A172 (cell line): Measurements from ENCODE around the gene SPPL2C. TPM values are rescaled to one million over a fixed set of nuclear protein-coding genes. Genes with fewer than 3 reads are reported as not detected.

Experiments used
- DNase-seq: peaks from one replicate; pipeline ENCODE4 v3.0.0-alpha.2; 2015; ENCODE audit warnings: low spot score
- total RNA-seq: library from RNA; depleted of rRNA; stranded (reverse); fragments of >200 nt; shearing (Covaris generic); gene quantifications from 2 replicates; pipeline ENCODE4 v1.2.3, GENCODE V29; 2014

The SPPL2C gene
- total RNA-seq, 1 experiment from 2014 or later, result not detected

GRCh38 chr17:45828171-45828570 lies 16.5 kb upstream of the SPPL2C start:
- DNase-seq, result no peak

- DNase-seq, result peak; percentile 93
Measured at GRCh38 chr17:45828582-45829133, 16.0 kb upstream of the SPPL2C start.

GRCh38 chr17:45833920-45834319 lies 10.8 kb upstream of the SPPL2C start:
- DNase-seq, result no peak

GRCh38 chr17:45834471-45835396 lies 9.9 kb upstream of the SPPL2C start:
- DNase-seq, result peak; percentile 54

GRCh38 chr17:45835481-45835880 lies 9.2 kb upstream of the SPPL2C start:
- DNase-seq, result no peak

GRCh38 chr17:45836047-45837044 lies 8.3 kb upstream of the SPPL2C start:
- no peak for DNase-seq

- DNase-seq, result no peak
Measured at GRCh38 chr17:45837187-45837586, 7.5 kb upstream of the SPPL2C start.

GRCh38 chr17:45837603-45838002 lies 7.1 kb upstream of the SPPL2C start:
- DNase-seq, result no peak

- DNase-seq, result no peak
Measured at GRCh38 chr17:45838751-45839295, 5.9 kb upstream of the SPPL2C start.

- no peak for DNase-seq
Measured at GRCh38 chr17:45839442-45839841, 5.2 kb upstream of the SPPL2C start.

GRCh38 chr17:45841186-45841585 lies 3.5 kb upstream of the SPPL2C start:
- DNase-seq, result no peak

GRCh38 chr17:45841883-45842525 lies 2.7 kb upstream of the SPPL2C start:
- peak; percentile 67 for DNase-seq

- DNase-seq, result no peak
Measured at GRCh38 chr17:45843722-45844121, 959 bp upstream of the SPPL2C start.

GRCh38 chr17:45845376-45846185 lies 900 bp downstream of the SPPL2C start:
- DNase-seq, result no peak

- DNase-seq, result no peak
Measured at GRCh38 chr17:45846223-45846622, 1.5 kb downstream of the SPPL2C start.

- no peak for DNase-seq
Measured at GRCh38 chr17:45846646-45847045, 2.0 kb downstream of the SPPL2C start.

- no peak for DNase-seq
Measured at GRCh38 chr17:45847101-45847500, 2.4 kb downstream of the SPPL2C start.

GRCh38 chr17:45847747-45848146 lies 3.1 kb downstream of the SPPL2C start:
- no peak for DNase-seq

GRCh38 chr17:45848405-45848804 lies 3.7 kb downstream of the SPPL2C start:
- DNase-seq, result no peak

- no peak for DNase-seq
Measured at GRCh38 chr17:45848868-45849535, 4.3 kb downstream of the SPPL2C start.
